RKO (cell line): Measurements from ENCODE around the gene ERC1.
"Not testable (repeated sequence)": the region's sequence is repeated elsewhere in the genome, so short reads cannot be mapped to it uniquely, and the experiment has no call there.

Experiments
- DNase-seq: peaks from one replicate; pipeline ENCODE4 v3.0.0-alpha.2; 2016; ENCODE audit warnings: low spot score

ERC1 gene

DNA sequence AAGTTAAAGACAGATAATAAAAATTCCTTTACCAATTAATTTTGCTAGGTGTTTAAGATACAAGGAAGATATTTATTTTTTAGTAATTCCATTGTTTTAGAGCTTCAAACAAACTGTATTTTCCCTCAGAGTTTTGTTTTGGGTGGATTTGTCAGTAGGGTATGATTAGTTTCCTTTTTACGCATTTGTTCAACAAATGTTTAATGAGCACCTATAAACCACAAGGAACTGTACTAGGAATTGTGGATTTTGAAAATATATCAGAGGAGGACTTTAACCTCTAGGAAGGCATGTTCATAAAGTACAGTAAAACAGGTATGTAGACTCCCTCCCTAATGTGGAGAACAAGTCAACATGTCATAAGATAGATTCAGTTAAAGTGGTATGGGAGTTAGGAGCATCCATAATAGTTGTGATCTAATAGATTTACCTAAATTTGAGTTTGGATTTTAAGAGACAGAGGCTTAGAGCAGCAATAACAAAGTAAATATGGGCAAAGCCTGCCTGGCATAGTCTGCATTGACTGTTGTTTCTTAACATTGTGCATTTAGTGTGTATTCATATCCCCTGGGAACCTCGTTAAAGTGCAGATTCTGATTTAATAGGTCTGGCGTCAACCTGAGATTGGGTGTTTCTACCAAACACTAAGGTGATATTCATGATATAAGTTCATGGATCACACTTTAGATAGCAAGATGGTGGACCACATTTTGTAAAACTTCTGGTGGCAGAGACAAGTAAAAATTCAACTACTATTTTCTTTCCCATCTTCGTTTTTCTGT is 232.0 kb downstream of the ERC1 start:
- no peak for DNase-seq

DNA sequence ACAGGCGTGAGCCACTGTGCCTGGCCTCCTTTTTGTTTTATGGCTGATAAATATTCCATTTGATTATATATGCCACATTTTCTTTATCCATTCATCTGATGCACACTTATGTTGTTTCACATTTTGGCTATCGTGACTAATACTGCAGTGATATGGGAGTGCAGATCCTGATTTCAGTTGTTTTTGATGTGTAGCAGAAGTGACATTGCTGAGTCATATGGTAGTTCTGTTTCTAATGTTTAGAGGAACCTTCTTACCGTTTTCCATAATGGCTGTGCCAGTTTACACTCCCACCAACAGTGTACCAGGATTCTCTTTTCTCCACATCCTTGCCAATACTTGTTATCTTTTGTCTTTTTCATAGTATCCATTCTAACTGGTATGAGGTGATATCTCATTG is 235.9 kb downstream of the ERC1 start:
- no peak for DNase-seq

DNA sequence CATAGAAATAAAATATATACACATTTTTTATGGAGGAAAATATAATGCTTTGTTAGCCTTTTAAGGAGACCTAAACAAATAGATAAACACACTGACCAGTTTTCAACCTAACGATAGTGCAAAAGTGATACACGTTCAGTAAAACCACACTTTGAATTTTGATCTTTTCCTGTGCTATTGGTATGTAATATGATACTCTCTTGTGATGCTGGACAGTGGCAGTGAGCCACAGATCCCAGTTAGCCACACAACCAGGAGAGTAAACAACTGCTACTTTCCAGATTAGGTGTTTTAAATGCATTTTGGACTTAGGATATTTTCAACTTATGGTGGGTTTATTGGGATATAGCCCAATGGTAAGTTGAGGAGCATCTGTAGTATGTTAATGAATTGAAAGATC is 243.1 kb downstream of the ERC1 start:
- no peak for DNase-seq

DNA sequence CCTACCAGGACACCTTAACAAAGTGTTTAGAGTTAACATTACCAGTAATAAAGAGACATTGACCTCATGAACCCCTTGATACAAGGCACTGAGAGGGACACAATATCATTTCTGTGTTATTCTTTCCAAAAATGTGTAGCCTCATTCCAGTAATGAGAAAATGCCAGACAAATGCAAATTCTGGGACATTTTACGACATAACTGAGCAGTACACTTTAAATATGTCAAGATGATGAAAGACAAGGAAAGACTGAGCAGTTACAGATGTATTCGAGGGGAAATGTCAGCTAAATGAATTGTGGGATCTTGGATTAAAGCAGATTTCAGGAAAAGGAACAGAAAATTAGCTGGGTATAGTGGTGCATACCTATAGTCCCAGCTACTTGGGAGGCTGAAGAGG is 255.6 kb downstream of the ERC1 start:
- DNase-seq, result no peak

DNA sequence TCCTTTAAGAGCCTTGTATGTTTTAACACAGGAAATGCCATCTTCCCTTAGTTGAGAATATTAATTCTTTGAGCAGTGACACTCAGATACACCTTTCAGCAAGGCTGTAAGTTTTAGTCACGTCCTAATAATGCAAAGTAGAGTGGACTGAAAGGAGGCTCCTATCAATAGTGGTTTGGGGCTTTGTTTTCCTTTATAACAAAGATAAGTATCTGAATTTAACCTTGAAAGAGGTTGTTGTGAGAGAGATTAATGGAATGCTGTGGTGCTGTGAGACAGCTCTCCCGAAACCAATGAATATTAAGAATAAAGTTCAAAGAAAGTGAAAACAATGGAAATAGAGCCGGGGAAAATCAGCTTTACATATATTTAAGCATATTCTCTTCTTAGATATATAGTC is 259.6 kb downstream of the ERC1 start:
- DNase-seq, result no peak

DNA sequence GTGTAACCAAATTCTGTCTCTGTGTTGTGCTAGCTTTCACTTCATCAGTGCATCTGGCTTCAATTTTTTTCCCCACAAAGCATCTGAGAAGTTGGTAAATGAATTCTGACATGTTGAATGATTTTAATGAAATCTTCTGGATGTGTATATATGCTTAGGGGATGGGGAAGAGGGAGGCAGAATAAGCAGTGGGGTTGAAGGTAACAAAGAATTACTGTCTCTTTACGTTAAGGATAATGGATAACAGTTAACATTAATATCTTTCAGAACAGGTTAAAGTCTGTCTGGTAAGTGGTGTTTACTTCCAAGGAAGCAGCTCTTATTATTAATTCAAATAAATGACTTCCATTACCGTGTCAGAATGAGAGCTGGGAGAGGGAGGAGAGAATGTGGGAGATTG is 261.7 kb downstream of the ERC1 start:
- no peak for DNase-seq

DNA sequence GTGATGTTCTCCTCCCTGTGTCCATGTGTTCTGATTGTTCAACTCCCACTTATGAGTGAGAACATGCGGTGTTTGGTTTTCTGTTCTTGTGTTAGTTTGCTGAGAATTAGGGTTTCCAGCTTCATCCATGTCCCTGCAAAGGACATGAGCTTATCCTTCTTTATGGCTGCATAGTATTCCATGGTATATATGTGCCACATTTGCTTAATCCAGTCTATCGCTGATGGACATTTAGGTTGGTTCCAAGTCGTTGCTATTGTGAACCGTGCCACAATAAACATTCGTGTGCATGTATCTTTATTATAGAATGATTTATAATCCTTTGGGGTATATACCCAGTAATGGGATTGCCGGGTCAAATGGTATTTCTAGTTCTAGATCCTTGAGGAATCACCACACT is 264.1 kb downstream of the ERC1 start:
- not testable (repeated sequence) for DNase-seq

DNA sequence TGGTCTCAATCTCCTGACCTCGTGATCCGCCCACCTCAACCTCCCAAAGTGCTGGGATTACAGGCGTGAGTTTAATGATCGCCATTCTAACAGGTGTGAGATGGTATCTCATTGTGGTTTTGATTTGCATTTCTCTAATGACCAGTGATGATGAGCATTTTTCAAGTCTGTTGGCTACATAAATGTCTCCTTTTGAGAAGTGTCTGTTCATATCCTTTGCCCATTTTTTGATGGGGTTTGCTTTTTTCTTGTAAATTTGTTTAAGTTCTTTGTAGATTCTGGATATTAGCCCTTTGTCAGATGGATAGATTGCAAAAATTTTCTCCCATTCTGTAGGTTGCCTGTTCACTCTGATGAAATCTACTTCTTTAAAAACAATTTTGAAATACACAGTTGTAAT is 264.8 kb downstream of the ERC1 start:
- not testable (repeated sequence) for DNase-seq

DNA sequence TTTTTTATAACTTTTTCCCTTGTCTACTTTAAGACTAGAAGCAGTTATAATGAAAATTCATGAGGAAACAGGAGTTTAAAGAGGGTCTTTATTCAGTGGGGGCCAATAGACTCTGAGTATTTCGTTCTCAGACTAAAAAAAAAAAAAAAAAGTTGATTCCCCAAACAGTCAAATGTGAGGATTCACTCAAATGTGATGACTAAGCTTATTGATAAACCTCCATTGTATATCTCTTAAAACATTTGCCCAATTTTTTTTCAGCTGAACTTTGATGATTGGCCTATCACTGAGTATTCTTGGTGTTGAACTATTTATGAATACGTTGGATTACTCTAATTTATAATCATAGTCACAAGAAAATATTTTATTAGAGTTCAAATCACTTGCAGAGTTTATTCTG is 265.3 kb downstream of the ERC1 start:
- no peak for DNase-seq

DNA sequence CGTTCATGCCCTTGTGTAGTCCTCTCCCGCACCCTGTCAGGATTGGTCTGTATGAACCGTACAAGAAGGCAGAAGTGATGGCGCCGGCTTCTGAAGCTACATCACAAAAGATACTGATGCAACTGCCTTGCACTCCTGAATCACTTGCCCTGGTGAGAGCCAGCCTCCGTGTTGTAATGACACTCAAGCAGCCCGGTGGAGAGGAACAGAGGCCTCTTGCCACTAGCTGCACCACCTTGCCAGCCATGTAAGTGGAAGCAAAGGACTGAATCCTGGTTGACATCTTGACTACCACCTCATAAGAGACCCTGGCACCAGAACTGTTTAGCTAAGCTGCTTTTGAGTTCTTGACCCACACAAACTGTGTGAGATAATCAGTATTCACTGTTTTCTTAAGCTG is 266.0 kb downstream of the ERC1 start:
- no peak for DNase-seq

DNA sequence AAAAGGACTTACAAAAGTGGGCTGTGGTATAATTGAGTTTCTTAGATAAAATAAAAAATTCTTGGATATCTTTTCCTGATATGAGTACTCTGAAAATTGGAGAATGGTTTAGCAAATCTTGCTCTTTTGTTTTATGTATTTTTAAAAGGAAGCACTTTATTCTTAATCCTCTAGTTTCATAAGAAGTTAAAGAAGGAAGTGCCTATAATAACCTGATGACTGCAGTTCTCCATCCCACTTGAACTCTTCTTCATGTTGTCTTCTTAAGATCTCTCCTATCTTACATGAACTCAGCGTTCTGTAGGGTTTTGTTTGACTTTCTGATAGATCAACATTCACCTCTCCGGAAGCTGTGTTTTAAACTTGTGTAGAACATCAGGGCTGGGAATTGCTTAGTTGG is 271.0 kb downstream of the ERC1 start:
- DNase-seq, result no peak

DNA sequence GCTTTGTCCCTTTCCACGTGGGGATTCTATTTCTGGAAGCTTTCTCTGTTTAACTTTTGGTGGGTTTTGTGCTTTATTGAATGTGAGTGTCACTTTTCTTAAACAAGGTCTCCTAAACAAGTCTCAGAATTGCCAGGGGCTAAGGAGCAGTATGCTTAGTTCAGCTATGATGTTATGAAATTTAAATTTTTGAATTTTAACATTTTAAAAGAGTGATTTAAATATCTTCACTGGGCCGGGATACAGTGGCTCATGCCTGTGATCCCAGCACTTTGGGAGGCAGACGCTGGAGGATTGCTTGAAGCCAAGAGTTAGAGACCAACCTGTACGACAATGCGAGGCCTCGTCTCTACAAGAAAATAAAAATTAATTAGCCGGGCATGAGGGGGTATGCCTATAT is 276.2 kb downstream of the ERC1 start:
- DNase-seq, result no peak

DNA sequence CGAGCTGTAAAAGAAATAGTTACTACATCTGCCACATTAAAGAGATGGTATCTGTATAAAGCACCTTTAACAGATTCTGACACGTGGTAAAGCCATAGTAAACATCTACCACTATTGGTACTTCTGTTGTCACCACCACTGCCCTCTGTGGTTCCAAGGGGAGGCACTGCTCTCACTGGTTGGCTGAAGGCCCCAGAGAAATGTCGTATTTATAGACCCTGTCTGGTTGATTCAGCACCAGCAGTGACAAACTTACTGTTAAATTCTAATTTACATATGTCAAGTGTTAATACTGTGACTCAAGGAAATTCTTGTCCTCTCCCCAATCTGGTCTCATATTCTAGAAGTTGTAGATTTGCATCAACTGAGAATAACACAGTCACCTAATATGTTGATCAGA is 281.1 kb downstream of the ERC1 start:
- DNase-seq, result no peak

DNA sequence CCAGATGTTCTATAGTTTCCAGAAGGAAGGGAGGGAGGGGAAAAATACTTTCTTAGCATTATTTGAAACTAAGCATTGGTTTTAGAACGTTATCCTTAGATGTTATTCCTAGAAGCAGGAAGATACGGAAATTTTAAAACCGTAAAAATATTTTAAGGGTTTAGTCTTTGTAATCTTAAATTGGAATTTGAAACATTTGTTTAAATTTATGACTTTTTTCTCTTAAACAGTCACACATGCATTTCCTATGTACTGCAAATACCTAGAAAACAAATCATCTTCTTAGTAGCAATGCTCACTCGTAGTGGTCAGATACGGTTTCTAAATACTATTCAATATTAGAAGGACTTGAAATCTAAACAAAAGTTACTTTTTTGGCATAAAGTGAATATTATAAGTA is 282.0 kb downstream of the ERC1 start:
- DNase-seq, result no peak

DNA sequence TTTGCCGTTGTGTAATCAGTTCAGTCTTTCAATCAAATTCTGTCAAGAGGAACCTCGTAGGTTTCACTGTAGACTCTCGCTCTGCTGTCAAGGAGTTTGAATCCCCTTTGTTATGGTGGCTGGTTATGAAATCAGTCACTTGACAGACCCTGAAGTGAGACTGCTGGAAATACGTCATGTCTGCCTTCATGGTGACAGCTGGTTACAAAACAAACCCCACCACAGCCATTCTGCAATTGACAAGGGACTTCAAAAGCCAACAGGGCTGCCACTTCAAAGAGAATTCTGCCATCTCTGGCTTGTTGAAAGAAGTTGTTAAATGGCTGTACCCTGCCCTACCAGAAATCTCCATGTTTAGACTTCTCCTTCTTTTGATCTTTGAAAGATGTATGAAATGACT is 286.9 kb downstream of the ERC1 start:
- no peak for DNase-seq

DNA sequence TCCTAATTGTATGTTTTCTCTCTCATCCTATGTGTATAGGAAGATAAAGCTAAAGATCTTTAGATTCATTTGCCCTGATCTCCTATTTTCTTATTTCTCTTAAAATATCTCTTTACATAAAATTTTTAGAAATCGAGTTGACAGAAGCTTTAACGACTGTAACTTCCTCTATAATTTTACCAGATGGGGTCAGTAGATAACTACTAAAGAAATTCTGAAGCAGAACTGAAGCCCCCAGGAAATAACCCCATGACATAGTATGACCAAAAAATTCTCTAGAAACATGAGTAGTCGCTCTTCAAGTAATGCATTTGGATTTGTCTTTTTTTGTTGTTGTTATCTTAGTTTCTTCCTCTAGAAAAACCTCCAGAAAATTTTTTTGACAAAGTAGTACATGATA is 288.0 kb downstream of the ERC1 start:
- DNase-seq, result no peak

DNA sequence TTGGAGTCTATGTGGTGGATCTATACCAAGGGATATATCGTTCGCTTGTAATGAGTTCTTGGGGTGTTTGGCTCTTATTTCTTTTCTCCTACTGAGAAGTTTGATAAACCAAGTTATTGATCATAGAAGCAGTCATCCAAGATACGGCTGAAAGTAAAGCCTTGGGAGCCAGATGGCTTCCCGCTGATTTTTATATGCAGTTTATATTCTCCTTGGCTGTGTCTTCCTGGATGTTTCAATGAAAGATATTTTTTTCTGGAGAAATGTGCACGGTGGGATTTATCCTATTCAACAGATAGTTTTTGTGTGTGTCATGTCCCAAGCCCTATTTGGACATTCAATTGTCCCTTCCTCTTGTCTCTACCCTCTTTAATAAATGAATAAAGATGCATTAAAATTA is 289.0 kb downstream of the ERC1 start:
- DNase-seq, result no peak

DNA sequence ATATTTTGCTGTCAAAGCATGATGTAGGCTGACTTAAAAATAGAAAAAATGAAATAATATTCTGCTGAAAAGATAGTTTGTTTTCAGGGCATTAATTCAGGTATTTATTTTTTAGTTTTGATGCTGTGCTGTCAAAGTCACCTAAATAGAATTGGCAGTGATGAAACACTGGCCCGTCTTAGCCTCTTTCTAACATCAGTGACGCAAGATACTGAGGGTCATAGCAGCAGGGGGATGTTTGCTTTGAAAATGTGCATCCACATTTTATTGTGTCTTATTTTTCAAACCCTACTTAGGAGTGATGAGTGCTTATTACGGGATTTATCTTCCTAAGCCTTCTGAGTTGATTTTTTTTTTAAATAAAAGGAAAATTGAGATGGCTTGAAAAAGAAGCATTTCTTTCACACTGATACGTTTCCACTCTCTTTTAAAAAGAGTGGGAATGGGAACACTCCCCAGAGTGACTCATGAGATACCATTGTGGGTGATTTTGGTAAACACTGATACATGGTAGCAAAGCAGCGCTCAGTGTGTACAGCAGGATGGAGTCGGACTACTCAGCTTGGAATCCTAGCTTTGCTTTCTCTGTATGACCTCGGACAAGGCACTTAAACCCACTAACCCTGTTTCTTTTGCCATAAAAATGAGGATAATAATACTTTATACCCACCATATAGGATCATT is 290.8 kb downstream of the ERC1 start:
- DNase-seq, result no peak

DNA sequence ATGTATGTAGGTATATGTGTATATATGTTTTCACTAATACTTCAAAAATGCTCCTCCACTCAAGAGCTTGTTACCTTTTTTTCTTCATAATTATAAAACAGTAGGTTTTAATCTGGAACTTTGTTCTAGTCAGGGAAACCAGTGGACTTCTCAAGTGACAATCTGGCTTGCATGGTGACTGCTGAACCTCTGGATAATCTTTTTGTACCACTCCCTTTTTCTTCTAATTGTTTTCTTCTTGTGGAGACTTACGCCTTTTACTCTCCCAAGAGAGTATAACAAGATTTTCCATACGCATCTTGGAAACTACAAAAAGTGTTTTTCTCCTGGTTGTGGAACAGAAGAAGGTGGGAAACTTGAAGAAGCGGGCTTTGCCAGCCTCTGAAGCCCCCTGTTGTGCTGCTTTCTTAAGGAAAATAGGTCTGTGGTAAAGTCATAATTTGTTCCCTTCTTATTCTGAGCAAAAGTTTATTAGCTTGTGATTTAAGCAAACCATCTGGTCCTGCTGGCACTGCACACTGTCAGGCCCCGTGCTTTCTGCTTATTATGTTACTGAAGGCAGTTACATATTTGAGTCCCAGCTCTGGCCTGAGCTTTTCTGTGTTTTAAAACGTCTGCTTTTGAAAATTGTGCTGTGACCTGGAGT is 291.8 kb downstream of the ERC1 start:
- no peak for DNase-seq

DNA sequence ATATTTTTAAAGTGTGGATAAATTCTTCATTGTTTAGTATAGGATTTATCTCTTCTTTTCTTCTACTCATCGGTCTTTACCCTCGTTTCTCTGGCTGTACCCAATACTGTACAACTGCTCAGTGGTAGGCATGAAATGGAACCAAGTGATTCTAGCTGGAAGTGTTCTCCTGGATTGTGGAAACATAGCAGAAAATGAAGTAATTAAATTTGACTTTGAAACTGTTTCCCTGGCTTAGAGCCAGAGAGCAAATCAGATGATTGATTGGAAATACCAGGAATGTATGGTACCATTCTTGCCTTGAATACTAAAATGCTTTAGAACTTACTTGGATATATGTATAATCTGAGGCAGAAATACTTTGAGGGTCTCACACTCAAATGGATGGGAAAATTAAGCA is 292.3 kb downstream of the ERC1 start:
- DNase-seq, result no peak

DNA sequence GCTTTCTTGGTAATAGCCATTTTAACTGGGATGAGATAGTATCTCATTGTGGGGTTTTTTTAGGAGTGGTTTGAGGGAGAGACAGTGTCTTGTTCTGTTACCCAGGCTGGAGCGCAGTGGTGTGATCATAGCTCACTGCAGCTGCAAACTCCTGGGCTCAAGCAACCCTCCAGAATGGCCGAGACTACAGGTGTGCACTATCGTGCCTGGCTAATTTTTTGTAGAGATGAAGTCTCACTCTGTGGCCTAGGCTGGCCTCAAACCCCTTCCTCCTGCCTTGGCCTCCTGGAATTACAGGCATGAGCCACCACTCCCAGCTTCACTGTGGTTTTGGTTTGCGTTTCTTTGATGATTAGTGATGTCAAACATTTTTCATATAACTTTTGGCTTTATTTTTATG is 293.6 kb downstream of the ERC1 start:
- DNase-seq, result no peak

DNA sequence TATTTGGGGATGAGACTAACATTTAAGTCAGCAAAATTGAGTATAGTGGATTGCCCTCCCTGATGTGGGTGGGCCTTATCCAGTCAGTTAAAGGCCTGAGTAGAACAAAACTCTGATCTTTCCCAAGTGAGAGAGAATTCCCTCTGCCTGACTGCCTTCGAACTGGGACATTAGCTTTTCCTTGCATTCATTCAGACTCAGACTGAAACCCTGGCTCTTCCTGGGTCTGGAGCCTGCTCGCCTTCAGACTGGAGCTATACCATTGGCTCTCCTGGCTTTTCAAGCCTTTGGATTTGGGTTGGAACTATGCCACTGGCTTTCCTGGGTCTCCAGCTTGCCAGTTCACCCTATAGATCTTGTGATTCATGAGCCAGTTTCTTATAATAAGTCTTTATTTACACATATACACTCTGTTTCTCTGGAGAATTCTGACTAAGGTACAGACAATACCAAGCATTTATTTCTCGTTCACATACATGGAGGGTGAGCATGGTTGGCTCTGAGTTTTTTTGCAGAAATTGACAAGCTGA is 296.5 kb downstream of the ERC1 start:
- peak; percentile 9 for DNase-seq

DNA sequence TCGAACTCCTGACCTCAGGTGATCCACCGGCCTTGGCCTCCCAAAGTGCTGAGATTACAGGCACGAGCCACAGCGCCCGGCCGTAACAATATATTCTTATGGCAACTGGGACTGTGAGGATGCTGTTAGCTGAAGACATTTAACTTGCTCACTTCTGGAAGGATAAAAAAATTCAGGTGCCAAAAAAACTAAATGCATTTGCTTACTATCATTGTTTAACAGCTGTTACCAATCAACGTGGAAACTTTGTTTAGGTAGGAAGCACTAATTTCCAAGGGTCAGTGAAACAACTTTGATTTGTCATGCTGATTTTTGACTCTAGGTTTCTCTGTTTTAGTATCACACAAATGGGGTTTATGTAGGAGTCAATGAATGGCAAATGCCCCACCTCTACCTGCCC is 297.3 kb downstream of the ERC1 start:
- DNase-seq, result no peak
